Lower leg skin (tissue), 4 donors: ENCODE results near the gene TSPEAR. TPM values are rescaled to one million over a fixed set of nuclear protein-coding genes. Genes with fewer than 3 reads are reported as not detected.
A peak's percentile ranks its signal among the peaks of the same experiment; 100 is the strongest.
"Not testable (repeated sequence)": the region's sequence is repeated elsewhere in the genome, so short reads cannot be mapped to it uniquely, and the experiment has no call there.

ENCODE experiments used
- DNase-seq, 2 donors: peaks; one replicate each; pipeline ENCODE4 v3.0.0-alpha.2; 2019; ENCODE audit warnings: low spot score in 2 of 2
- H3K4me3 ChIP-seq: fragments of 200-600 bp; sonication (generic); 2 replicates; pipeline ENCODE4 v1.5.1; 2017; ENCODE audit warnings: mild to moderate bottlenecking, low read depth; ENCODE audit not compliant: poor library complexity, severe bottlenecking
- POLR2A ChIP-seq, 2 donors: fragments of 450-650 bp; IDR thresholded peaks; one replicate each; pipeline ENCODE4 v1.6.1; 2016 to 2017; ENCODE audit warnings: antibody characterized with exemption in 2 of 2, mild to moderate bottlenecking in 1 of 2, moderate library complexity in 1 of 2
- WGBS, 2 donors: methylation state at CpG; one replicate each; pipeline ENCODE4 v1.1.5; 2018; 5-methylcytosine and 5-hydroxymethylcytosine counted together
- intact Hi-C: fragments of 100-400 bp; cut with DNase I; formaldehyde crosslinking; loops from one replicate; pipeline ENCODE4 v1.15.0; 2023; ENCODE audit warnings: low total_unique reads
- total RNA-seq, 4 donors: library from RNA; depleted of rRNA; stranded (reverse); fragments of >200 nt; gene quantifications; one replicate each; pipeline ENCODE4 v1.1.0, GENCODE V29; 2016
- TF ChIP-seq, protein P1 (sequence below), 3 donors: fragments of 450-650 bp; IDR thresholded peaks; one replicate each; pipeline ENCODE4 v1.5.1; 2016; ENCODE audit warnings: antibody characterized with exemption in 3 of 3, mild to moderate bottlenecking in 3 of 3, moderate library complexity in 2 of 3

TSPEAR gene
- total RNA-seq, 4 donors from 2014 or later = 0.06 TPM; not detected in 3

DNA sequence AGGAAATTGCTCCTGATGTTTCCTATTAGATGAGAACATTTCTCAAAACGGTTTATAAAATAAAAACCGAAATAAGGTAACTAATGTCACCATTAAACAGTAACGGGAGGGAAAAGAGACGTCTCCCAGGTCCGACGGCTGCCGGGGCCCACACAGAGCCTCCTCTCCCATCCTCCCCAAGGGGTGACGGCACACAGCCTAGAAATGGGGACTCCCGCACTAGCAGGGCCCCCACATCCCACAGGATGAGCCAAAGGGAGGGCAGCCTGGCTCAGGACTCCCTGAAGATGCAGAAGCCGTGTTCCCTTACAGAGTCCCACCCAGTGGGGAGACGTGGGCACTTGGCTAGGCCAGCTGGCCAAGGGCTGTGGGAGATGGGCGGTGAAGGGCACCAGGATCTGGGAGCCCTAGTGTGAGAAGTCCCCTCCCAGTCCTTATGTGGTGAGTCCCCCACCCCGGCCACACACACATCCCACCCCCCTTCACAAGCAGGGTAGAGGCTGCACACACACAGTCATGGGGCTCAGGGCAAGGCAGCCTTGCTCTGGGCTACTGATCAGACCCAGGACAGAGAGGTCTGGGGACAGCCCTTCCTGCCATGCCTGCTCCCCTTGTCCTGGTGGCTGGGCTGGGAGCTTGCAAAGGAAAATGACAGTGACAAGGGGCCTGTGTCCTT is 156.0 kb downstream of the TSPEAR start:
- DNase-seq = peak in 1 of 2 donors; percentile 61
- TF ChIP-seq, protein P1, sequence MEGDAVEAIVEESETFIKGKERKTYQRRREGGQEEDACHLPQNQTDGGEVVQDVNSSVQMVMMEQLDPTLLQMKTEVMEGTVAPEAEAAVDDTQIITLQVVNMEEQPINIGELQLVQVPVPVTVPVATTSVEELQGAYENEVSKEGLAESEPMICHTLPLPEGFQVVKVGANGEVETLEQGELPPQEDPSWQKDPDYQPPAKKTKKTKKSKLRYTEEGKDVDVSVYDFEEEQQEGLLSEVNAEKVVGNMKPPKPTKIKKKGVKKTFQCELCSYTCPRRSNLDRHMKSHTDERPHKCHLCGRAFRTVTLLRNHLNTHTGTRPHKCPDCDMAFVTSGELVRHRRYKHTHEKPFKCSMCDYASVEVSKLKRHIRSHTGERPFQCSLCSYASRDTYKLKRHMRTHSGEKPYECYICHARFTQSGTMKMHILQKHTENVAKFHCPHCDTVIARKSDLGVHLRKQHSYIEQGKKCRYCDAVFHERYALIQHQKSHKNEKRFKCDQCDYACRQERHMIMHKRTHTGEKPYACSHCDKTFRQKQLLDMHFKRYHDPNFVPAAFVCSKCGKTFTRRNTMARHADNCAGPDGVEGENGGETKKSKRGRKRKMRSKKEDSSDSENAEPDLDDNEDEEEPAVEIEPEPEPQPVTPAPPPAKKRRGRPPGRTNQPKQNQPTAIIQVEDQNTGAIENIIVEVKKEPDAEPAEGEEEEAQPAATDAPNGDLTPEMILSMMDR (IDR thresholded peaks at IDR 0.05) = no peak
- no peak for TF ChIP-seq POLR2A (IDR thresholded peaks at IDR 0.05)
- WGBS, 2 donors = 49 to 59% methylated on average over 13 of the region's 13 CpGs
- H3K4me3 ChIP-seq = no peak overlapping the region
- intact Hi-C loops = no loop called here

DNA sequence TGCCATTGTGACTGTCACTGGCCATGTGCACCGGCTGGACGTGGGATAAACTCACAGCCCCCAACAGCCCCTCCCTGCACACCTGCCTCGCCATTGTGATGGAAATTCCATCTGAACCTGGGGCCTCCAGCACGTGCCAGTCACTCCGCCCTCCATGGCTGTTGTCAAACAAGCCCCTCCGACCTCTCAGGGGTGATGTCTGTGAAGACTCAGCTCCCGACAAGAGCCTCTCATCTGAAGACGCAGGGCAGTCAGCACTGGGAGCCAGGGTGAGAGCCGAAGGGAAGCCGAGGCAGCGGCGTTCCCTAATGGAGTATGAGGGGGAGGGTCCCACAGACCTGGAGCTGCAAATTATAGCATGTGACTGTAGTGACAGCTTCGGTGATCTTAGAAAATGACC is 158.7 kb downstream of the TSPEAR start:
- no peak for TF ChIP-seq POLR2A (IDR thresholded peaks at IDR 0.05)
- TF ChIP-seq, protein P1 (IDR thresholded peaks at IDR 0.05) = no peak
- WGBS, 2 donors = 74 to 80% methylated on average over 13 of the region's 13 CpGs
- intact Hi-C loops = no loop called here
- no peak overlapping the region for H3K4me3 ChIP-seq
- DNase-seq = peak in 1 of 2 donors; percentile 57

DNA sequence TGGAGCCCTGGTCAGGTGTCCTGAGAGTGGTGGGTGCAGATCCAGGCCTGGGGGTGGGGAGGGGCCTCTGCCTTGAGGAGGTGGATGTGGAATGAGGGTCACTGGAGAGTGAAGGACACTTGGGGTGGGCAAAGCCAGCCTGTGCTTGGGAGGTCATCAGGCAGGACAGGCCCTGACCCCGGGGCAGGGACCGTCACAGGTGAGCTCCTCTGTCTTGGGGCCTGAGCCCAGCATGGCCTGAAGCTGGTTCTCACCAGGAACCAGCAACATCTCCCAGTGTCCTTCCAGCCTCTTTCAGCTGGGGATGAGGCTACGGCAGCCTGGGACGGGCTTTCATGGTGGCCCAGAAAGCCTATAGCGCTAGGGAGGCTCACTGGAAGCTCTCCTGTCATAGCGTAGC is 159.2 kb downstream of the TSPEAR start:
- peak in 1 of 2 donors; percentile 53 for DNase-seq
- intact Hi-C loops = no loop called here
- TF ChIP-seq, protein P1 (IDR thresholded peaks at IDR 0.05) = no peak
- TF ChIP-seq POLR2A (IDR thresholded peaks at IDR 0.05) = no peak
- 88 to 95% methylated on average over 4 to 6 of the region's 6 CpGs for WGBS, 2 donors
- H3K4me3 ChIP-seq = no peak overlapping the region

DNA sequence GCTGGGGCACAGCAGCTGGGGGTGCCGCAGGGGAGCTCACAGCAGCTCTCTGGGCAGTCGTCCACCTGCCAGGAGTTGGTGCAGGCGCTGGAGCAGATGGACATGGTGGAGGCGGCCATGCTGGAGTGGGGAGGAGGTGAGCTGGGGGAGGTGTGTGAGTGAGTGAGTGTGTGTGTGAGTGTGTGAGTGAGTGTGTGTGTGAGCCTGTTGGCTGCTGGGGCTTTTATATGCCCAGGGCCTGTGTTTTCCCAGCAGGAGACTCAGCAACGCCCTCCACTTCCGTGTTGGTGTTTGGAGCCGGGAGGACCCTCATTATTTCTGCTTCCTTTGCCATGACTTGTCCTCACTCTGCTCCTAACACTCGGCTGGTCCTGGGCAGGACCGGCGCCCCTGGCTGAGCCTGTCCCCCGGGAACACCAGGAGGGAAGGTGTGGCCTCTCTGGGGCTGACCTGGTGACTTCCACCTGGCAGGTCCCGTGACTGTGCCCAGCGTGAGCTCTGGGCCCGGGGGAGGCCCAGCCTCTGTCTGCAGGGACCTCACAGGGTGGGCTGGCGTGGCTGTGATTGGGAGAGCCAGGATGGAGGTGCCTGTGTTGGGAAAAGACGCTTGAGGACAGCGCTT is 159.9 kb downstream of the TSPEAR start, which contains the start of gene KRTAP10-2:
TSS of gene KRTAP10-2 (minus strand) at position 166 of the 622 bp plus-strand sequence. CDS start at position 119, 47 bp downstream.
- 45 to 60% methylated on average over 14 to 17 of the region's 17 CpGs for WGBS, 2 donors
- peak in 1 of 2 donors; percentile 70 for DNase-seq
- TF ChIP-seq, protein P1 (IDR thresholded peaks at IDR 0.05) = no peak
- no peak for TF ChIP-seq POLR2A (IDR thresholded peaks at IDR 0.05)
- intact Hi-C loops = no loop called here
- no peak within 1 kb of the TSS for H3K4me3 ChIP-seq

DNA sequence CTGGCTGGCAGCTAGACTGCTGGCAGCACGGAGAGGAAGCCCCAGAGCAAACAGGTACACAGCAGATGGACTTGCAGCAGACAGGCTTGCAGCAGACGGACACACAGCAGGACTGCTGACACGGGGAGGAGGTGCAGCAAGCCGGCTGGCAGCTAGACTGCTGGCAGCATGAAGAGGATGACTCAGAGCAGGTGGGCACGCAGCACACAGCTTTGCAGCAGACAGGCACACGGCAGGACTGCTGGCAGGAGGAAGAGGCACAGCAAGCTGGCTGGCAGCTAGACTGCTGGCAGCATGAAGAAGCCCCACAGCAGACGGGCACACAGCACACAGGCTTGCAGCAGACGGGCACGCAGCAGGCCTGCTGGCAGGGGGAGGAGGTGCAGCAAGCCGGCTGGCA is 160.6 kb downstream of the TSPEAR start:
- DNase-seq = peak in 1 of 2 donors; percentile 61
- no peak for TF ChIP-seq POLR2A (IDR thresholded peaks at IDR 0.05)
- TF ChIP-seq, protein P1 (IDR thresholded peaks at IDR 0.05) = no peak

DNA sequence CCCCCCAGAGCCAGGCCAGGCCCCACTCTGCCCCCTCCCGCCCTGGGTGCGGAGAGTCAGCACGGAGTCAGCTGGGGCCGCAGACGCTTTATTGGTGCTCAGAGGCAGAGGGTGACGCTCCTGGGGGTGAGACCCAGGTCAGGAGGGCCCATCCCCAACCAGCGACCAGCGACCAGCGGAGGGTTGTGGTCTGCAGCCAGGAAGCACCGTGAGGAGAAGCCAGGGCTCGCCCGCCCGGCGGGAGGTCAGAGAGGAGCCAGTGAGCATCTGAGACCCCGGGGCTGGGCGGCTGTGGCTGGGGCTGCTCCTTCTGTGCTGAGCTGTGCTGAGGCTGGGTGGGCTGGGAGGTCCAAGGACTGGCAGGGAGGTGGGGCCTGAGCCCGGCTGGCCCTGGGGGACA is 161.1 kb downstream of the TSPEAR start:
- intact Hi-C loops, H3K4me3 ChIP-seq: not testable (repeated sequence)
- peak in 1 of 2 donors; percentile 78 for DNase-seq
- 36 to 46% methylated on average over 11 to 16 of the region's 17 CpGs for WGBS, 2 donors

More for the DNA sequence above, 160.6 kb downstream of the TSPEAR start:
- intact Hi-C loops = no loop called here
- WGBS, 2 donors = 7 to 36% methylated on average over 4 to 10 of the region's 10 CpGs
- H3K4me3 ChIP-seq = no peak overlapping the region
